Effector memory CD8-positive, alpha-beta T cell (primary cell): ENCODE measurements around the gene ANGPTL2.

Experiments used
- ATAC-seq: fragments of 150-1000 bp; cut with Tn5 transposase; replicated peaks from 2 replicates; pipeline ENCODE4 v1.10.0; 2021; ENCODE audit warnings: mild to moderate bottlenecking, moderate library complexity
- DNase-seq, 3 experiments: peaks; one replicate each; pipeline ENCODE4 v3.0.0; 2021
- H3K27ac Mint-ChIP-seq, 2 donors: one replicate each; pipeline ENCODE4 v1.8.0; 2022; ENCODE audit warnings: mild to moderate bottlenecking in 2 of 2, mixed read lengths in 2 of 2, moderate library complexity in 2 of 2
- H3K27me3 Mint-ChIP-seq, 2 donors: one replicate each; pipeline ENCODE4 v1.8.0; 2022; ENCODE audit warnings: mixed read lengths in 2 of 2
- H3K36me3 Mint-ChIP-seq: one replicate; pipeline ENCODE4 v1.8.0; 2022; ENCODE audit warnings: mild to moderate bottlenecking, moderate library complexity, mixed read lengths; ENCODE audit not compliant: insufficient read depth
- H3K4me1 Mint-ChIP-seq, 2 donors: one replicate each; pipeline ENCODE4 v1.8.0; 2022; ENCODE audit warnings: low read depth in 2 of 2, mixed read lengths in 2 of 2
- H3K4me3 Mint-ChIP-seq, 2 donors: one replicate each; pipeline ENCODE4 v1.8.0; 2022; ENCODE audit warnings: mild to moderate bottlenecking in 2 of 2, mixed read lengths in 2 of 2, moderate library complexity in 2 of 2
- H3K9me3 Mint-ChIP-seq, 2 donors: one replicate each; pipeline ENCODE4 v1.8.0; 2022; ENCODE audit warnings: mixed read lengths in 2 of 2

The ANGPTL2 gene

DNA sequence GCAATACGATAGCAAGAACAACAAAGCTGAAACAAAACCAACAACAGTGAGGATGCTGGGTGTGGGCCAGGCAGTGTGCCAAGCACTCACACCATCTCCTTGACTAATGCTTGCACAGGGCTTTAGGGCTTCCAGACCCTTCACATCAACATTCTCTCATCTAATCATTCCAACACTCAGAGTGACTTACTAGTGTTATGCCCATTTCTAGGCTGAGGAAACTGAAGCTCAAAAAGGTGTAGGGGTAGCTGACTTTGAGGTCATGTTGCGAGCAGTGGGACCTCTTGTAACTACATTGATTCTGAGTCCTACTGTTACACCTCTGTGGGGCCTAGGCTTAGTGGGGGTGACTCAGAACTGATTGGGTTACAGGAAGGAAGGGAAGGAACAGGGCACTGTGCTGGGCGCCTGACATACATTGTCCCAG is 9.7 kb downstream of the ANGPTL2 start:
- Mint-ChIP-seq H3K4me3 (no peak overlapping the region), H3K27ac (no peak overlapping the region), H3K4me1 (peaks cover 13 to 18% of the 10 kb centered on the region in 2 donors), H3K36me3 (peaks cover 9% of the 10 kb centered on the region), H3K9me3 (no peaks in the 10 kb centered on the region), H3K27me3 (no peaks in the 10 kb centered on the region)
- ATAC-seq (no peak), DNase-seq (no peak)

DNA sequence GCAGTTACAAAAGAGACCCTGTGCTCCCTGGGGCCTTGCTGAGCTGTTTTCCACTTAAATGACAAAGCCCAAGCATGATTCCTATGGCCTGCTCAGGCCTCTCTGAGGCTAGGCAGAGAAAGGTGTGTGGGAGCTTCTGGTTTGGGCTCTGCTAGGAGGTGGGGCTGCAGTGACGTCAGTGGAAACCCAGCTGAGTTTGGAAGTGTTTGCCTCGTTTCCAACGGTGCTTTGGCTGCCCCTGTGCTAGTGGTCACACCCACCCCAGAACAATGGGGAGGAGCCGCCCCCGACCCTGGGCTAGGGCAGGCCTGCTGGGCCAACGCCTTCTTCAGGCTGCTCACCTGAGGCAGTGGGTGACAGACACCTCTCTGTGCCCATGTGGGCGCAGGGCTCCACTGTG is 10.4 kb downstream of the ANGPTL2 start:
- peaks cover 13 to 16% of the 10 kb centered on the region in 2 donors for H3K4me1 Mint-ChIP-seq
- ATAC-seq (no peak), DNase-seq (no peak)
- H3K27ac Mint-ChIP-seq = no peak overlapping the region
- no peak overlapping the region for H3K4me3 Mint-ChIP-seq
- H3K27me3 Mint-ChIP-seq = no peaks in the 10 kb centered on the region
- H3K36me3 Mint-ChIP-seq = peaks cover 9% of the 10 kb centered on the region
- no peaks in the 10 kb centered on the region for H3K9me3 Mint-ChIP-seq

DNA sequence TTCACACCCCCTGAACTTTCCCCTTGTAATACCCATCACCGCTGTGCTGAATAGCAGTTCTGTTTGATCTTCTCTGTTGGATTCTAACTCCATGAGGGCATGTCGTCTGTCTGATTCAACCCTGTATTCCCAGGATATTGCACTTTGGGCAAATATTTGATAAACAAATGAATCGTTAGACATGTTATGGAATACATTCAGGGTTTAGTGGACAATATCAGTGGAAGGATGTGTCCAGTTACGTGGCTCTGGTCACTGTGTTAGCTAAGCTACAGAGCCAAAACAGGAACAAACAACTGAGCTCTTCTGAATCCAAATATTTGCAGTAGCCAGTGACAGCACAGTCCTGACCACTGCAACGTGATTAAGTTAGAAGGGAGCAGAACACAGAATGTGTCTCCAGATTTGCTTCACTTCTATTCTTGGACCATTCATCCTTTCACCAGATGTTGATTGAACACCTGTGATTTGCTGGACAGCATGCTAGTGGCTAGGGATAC is 13.2 kb downstream of the ANGPTL2 start:
- DNase-seq (no peak), ATAC-seq (no peak)
- H3K27me3 Mint-ChIP-seq = no peaks in the 10 kb centered on the region
- H3K4me3 Mint-ChIP-seq = no peak overlapping the region
- H3K9me3 Mint-ChIP-seq = no peaks in the 10 kb centered on the region
- peaks cover 4 to 5% of the 10 kb centered on the region in 2 donors for H3K4me1 Mint-ChIP-seq
- no peak overlapping the region for H3K27ac Mint-ChIP-seq
- peaks cover 11% of the 10 kb centered on the region for H3K36me3 Mint-ChIP-seq

DNA sequence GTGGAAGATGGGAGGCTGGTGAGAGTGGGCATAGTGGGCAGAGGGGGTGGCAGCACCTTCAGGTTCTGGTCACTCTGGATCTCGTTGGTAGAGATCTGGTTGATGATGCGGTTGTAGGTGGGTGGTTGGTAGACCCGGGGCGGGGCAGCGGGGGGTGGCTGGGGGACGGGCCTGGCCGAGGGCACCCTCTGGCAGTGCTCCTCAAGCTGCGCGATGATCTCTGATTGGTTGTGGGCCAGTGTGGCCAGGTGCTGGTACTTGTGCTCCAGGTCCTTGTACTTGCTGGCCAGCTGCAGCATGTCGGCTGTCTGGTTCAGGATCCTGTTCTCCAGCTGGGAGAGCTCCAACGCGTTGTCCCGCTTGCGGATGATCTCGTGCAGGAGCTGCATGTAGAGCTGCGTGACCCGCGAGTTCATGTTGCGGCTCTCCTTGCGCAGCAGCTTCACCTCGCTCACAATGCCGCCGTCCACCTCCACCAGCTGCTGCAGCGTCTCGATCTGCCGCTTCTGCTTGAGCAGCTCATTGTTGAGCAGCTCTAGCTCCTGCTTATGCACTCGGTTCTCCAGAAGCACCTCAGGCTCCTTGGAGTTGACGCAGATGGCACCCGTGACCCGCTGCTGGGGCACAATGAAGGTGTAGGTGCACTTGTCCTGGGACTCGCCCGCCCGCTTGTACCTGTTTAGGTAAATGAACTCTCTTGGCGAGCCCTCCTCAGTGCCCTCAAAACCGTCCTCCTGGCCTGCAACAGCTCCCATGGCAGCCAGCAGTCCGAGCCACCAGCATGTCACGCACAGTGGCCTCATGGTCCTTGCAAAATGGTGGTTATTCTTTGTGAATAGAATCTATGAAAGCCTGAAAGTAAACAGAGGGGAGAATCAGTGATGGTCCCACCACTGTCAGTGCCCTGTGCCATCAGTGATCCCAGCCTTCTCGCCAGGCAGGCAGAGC is 14.2 kb downstream of the ANGPTL2 start:
- ATAC-seq (no peak), DNase-seq (no peak)
- H3K36me3 Mint-ChIP-seq = peaks cover 2% of the 10 kb centered on the region
- H3K27me3 Mint-ChIP-seq = no peaks in the 10 kb centered on the region
- H3K4me1 Mint-ChIP-seq = peaks cover 5 to 7% of the 10 kb centered on the region in 2 donors
- no peak overlapping the region for H3K27ac Mint-ChIP-seq
- H3K4me3 Mint-ChIP-seq = no peak overlapping the region
- no peaks in the 10 kb centered on the region for H3K9me3 Mint-ChIP-seq

DNA sequence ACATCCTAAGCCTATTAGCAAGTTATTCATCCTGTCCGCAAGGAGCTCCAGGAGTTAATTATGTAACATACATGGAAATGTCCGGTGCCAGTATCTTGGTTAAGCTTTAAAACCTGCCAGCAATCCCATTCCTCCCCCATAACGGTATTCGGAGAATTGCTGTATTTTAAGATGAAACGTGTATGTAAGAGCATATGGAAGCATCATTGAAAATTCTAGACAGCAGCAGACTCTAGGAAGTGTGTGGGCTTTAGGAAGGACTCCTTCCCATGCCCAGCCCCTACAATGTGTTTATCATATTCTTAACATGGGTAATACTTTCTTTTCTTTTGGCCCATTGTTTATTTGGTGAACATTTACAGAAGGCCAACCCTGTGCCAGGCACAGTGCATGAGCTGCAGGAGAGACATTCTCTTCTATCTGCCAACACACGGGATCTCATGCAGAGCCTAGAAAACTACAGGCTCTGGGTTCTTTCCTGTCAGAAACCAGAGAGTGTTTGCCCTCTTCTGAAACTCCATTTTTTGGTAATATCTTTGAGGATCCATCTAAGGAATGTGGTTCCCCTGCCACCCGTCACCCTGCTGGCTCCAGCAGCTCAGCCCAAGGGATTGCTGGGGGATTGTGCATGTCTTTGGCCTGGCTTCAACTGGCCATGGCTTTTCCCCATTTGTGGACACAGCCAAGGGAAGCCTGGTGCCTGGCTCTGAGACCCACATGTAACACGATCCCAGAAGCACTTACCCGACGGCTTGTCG is 15.1 kb downstream of the ANGPTL2 start:
- Mint-ChIP-seq H3K4me3 (no peak overlapping the region), H3K9me3 (no peaks in the 10 kb centered on the region), H3K27ac (peak overlapping the region in 1 of 2 donors; percentile 33), H3K36me3 (peaks cover 2% of the 10 kb centered on the region), H3K27me3 (no peaks in the 10 kb centered on the region), H3K4me1 (peaks cover 5 to 7% of the 10 kb centered on the region in 2 donors)
- no peak for ATAC-seq
- DNase-seq = no peak

GRCh38 chr9:127106466-127106855 is 16.0 kb downstream of the ANGPTL2 start:
- peaks cover 2% of the 10 kb centered on the region for H3K36me3 Mint-ChIP-seq
- DNase-seq (no peak), ATAC-seq (no peak)
- H3K4me3 Mint-ChIP-seq = no peak overlapping the region
- H3K27me3 Mint-ChIP-seq = no peaks in the 10 kb centered on the region
- H3K27ac Mint-ChIP-seq = no peak overlapping the region
- H3K4me1 Mint-ChIP-seq = peaks cover 5 to 7% of the 10 kb centered on the region in 2 donors
- no peaks in the 10 kb centered on the region for H3K9me3 Mint-ChIP-seq

DNA sequence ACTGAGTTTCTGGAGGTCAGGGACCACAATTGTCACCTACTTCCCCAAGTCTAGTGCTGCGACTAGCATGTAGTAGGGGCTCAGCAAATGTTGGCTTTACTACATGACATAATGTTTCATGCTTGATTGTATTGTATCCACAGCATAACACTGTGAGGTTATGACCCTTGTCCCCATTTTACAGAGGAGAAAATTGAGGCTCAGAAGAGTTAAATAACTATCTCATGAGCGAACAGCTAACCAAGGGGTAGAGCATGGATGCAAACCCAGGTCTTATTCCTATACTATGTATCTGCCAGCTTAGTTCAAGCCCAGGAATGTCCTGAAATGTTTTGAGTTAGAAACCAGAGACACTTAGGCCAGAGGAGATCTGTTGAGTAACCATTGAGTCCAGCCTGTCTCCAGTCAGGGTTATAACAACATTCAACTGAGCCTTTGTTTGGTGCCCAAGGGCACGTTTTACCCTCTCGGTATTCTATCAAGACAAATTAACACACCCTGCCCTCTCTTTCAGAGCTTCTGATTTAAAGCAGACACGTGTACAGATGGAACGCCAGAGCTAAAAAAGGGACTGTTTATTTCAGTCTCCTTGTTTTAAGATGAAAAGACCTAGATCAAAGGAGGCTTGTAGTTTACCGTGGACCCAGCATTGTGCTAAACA is 16.5 kb downstream of the ANGPTL2 start:
- ATAC-seq (no peak), DNase-seq (no peak)
- Mint-ChIP-seq H3K36me3 (peaks cover 2% of the 10 kb centered on the region), H3K4me1 (peaks cover 5 to 7% of the 10 kb centered on the region in 2 donors), H3K4me3 (no peak overlapping the region), H3K27ac (no peak overlapping the region), H3K27me3 (no peaks in the 10 kb centered on the region), H3K9me3 (no peaks in the 10 kb centered on the region)

GRCh38 chr9:127104581-127105311 is 17.7 kb downstream of the ANGPTL2 start:
- Mint-ChIP-seq H3K36me3 (peaks cover 2% of the 10 kb centered on the region), H3K9me3 (no peaks in the 10 kb centered on the region), H3K4me1 (peaks cover 5 to 7% of the 10 kb centered on the region in 2 donors), H3K4me3 (no peak overlapping the region), H3K27me3 (no peaks in the 10 kb centered on the region), H3K27ac (peak overlapping the region in 1 of 2 donors; percentile 84)
- ATAC-seq (no peak), DNase-seq (no peak)

GRCh38 chr9:127102788-127103187 is 19.6 kb downstream of the ANGPTL2 start:
- peaks cover 0 to 3% of the 10 kb centered on the region in 2 donors for H3K4me1 Mint-ChIP-seq
- H3K4me3 Mint-ChIP-seq = no peak overlapping the region
- no peaks in the 10 kb centered on the region for H3K27me3 Mint-ChIP-seq
- DNase-seq (no peak), ATAC-seq (no peak)
- H3K27ac Mint-ChIP-seq = peak overlapping the region in 1 of 2 donors; percentile 19
- no peaks in the 10 kb centered on the region for H3K9me3 Mint-ChIP-seq
- H3K36me3 Mint-ChIP-seq = peaks cover 2% of the 10 kb centered on the region

DNA sequence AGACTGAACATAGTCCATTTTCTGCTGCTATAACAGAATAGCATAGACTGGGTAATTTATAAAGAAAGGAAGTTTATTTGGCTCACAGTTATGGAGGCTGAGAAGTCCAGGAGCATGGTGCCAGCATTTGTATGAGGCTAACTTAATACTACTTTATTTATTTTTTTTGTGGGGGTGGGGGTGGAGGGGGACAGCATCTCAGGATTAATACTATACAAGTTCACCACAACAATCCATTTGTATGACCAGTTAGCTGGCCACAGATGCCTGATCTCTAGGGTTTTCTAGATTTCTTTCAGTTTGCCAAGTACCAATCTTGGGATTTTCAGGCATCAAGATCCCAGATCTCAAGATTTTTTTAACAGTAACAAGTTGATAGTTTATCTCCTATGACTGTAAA is 20.3 kb downstream of the ANGPTL2 start:
- DNase-seq (no peak), ATAC-seq (no peak)
- Mint-ChIP-seq H3K27me3 (no peaks in the 10 kb centered on the region), H3K27ac (no peak overlapping the region), H3K4me1 (peaks cover 0 to 3% of the 10 kb centered on the region in 2 donors), H3K4me3 (no peak overlapping the region), H3K36me3 (peaks cover 2% of the 10 kb centered on the region), H3K9me3 (no peaks in the 10 kb centered on the region)

DNA sequence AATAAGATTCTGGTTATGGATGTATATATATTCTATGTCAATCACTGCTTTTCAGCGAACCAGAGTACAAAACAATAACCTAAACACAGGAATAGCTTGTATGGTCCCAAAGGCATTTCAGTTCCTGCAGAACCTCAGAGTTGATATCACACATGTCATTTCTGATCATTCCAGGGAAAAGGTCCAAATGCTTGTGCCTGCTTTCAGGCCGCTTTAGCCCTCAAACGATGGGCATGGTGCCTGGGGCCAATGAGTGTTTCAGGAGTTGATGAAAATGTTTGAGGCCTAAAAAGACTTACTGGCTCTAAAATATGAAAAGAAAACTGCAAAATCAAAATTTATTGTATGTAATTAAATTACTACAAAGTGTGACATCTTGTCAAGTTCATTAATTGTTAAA is 22.8 kb downstream of the ANGPTL2 start:
- H3K4me1 Mint-ChIP-seq = peaks cover 0 to 3% of the 10 kb centered on the region in 2 donors
- no peaks in the 10 kb centered on the region for H3K36me3 Mint-ChIP-seq
- no peak overlapping the region for H3K27ac Mint-ChIP-seq
- no peaks in the 10 kb centered on the region for H3K27me3 Mint-ChIP-seq
- no peak for DNase-seq
- no peaks in the 10 kb centered on the region for H3K9me3 Mint-ChIP-seq
- H3K4me3 Mint-ChIP-seq = no peak overlapping the region
- ATAC-seq = no peak

DNA sequence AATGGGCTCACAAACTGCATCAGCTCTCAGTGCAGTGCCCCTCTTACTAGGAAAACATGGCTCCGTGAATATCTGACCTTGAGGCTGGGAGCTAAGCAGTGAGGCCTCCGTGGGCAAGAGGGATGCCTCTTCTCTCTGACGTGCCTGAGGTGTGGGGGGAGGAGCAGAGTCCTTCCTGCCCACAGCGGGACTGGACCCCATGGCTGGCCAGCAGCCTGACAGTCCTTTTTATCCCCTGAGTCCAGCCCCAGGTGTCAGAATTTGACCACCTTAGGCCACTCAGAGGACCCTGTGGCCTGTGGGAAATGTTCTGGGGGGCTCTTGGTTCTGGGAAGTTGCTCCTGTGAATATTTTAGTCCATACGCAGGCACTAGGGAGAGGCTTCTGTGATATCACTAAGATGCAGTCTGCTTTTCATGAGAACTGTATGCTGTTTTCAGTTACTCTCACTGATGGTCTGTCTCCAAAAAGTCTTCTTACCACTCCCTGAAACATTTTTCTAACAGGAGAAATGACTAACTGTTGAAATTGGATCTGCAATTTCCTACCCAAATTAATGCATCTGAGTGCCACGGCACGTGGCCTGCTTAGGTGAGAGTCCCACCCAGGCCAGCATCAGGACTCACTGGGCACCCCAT is 23.4 kb downstream of the ANGPTL2 start:
- Mint-ChIP-seq H3K4me3 (no peak overlapping the region), H3K27ac (peak overlapping the region in 1 of 2 donors; percentile 75), H3K27me3 (no peaks in the 10 kb centered on the region), H3K4me1 (peaks cover 0 to 3% of the 10 kb centered on the region in 2 donors), H3K36me3 (no peaks in the 10 kb centered on the region), H3K9me3 (no peaks in the 10 kb centered on the region)
- DNase-seq = no peak
- ATAC-seq = no peak
